GM10847 (cell line): ENCODE results near the gene MGAT5B.

ENCODE experiments used
- POLR2A ChIP-seq: IDR thresholded peaks from 2 replicates; pipeline ENCODE4 v1.6.1; 2011; ENCODE audit not compliant: insufficient read length; ENCODE audit errors: extremely low read depth

MGAT5B gene

GRCh38 chr17:76905036-76905435, 36.8 kb downstream of the MGAT5B start:
- no peak for TF ChIP-seq POLR2A

GRCh38 chr17:76905836-76906235, 37.6 kb downstream of the MGAT5B start:
- no peak for TF ChIP-seq POLR2A

- no peak for TF ChIP-seq POLR2A
Observed at GRCh38 chr17:76906463-76906862, 38.3 kb downstream of the MGAT5B start.

GRCh38 chr17:76907352-76907751, 39.1 kb downstream of the MGAT5B start:
- TF ChIP-seq POLR2A = no peak

GRCh38 chr17:76909971-76910760, 42.0 kb downstream of the MGAT5B start:
- TF ChIP-seq POLR2A = no peak

GRCh38 chr17:76911299-76912017, 43.3 kb downstream of the MGAT5B start:
- TF ChIP-seq POLR2A = no peak

- no peak for TF ChIP-seq POLR2A
Observed at GRCh38 chr17:76912421-76913164, 44.4 kb downstream of the MGAT5B start.

- no peak for TF ChIP-seq POLR2A
Observed at GRCh38 chr17:76914937-76915336, 46.7 kb downstream of the MGAT5B start.

GRCh38 chr17:76915840-76916510, 47.8 kb downstream of the MGAT5B start:
- TF ChIP-seq POLR2A = no peak

- no peak for TF ChIP-seq POLR2A
Observed at GRCh38 chr17:76917829-76918228, 49.6 kb downstream of the MGAT5B start.

- no peak for TF ChIP-seq POLR2A
Observed at GRCh38 chr17:76918811-76919210, 50.6 kb downstream of the MGAT5B start.

GRCh38 chr17:76920364-76921139, 52.3 kb downstream of the MGAT5B start:
- no peak for TF ChIP-seq POLR2A

GRCh38 chr17:76921340-76922036, 53.3 kb downstream of the MGAT5B start:
- TF ChIP-seq POLR2A = no peak

- TF ChIP-seq POLR2A = no peak
Observed at GRCh38 chr17:76922084-76922483, 53.9 kb downstream of the MGAT5B start.
